Glomerular endothelial cell (primary cell): ENCODE results near the gene CECR2. TPM values are rescaled to one million over a fixed set of nuclear protein-coding genes. Genes with fewer than 3 reads are reported as not detected.

Source experiments
- DNase-seq: peaks from one replicate; pipeline ENCODE4 v3.0.0-alpha.2; 2011; ENCODE audit warnings: low read depth, low spot score; ENCODE audit errors: extremely low read depth
- total RNA-seq: library from RNA; depleted of rRNA; stranded (reverse); fragments of >200 nt; gene quantifications from 2 replicates; pipeline ENCODE4 v1.2.3, GENCODE V29; 2015

The CECR2 gene
- total RNA-seq, 1 donor from 2014 or later, result 1.5 TPM

GRCh38 chr22:17366830-17367229, 2.4 kb upstream of the CECR2 start:
- no peak for DNase-seq

GRCh38 chr22:17368144-17368543, 1.1 kb upstream of the CECR2 start:
- no peak for DNase-seq

GRCh38 chr22:17368554-17369438, 464 bp upstream of the CECR2 start:
- no peak for DNase-seq

- no peak for DNase-seq
These were observed 936 bp downstream of the CECR2 start for GRCh38 chr22:17370026-17370765.

- no peak for DNase-seq
These were observed 1.6 kb downstream of the CECR2 start for GRCh38 chr22:17370766-17371432.

- no peak for DNase-seq
These were observed 2.2 kb downstream of the CECR2 start for GRCh38 chr22:17371448-17371847.

- DNase-seq, result no peak
These were observed 4.6 kb downstream of the CECR2 start for GRCh38 chr22:17373855-17374254.

- no peak for DNase-seq
These were observed 6.8 kb downstream of the CECR2 start for GRCh38 chr22:17375914-17376614.

GRCh38 chr22:17376950-17377349, 7.7 kb downstream of the CECR2 start:
- no peak for DNase-seq

- DNase-seq, result no peak
These were observed 10.7 kb downstream of the CECR2 start for GRCh38 chr22:17379944-17380343.

- DNase-seq, result no peak
These were observed 11.3 kb downstream of the CECR2 start for GRCh38 chr22:17380359-17381087.

- DNase-seq, result no peak
These were observed 12.1 kb downstream of the CECR2 start for GRCh38 chr22:17381192-17381913.

- DNase-seq, result no peak
These were observed 15.5 kb downstream of the CECR2 start for GRCh38 chr22:17384612-17385330.

GRCh38 chr22:17387356-17387755, 18.1 kb downstream of the CECR2 start:
- DNase-seq, result no peak

- DNase-seq, result no peak
These were observed 19.0 kb downstream of the CECR2 start for GRCh38 chr22:17388235-17388634.

GRCh38 chr22:17390087-17390486, 20.8 kb downstream of the CECR2 start:
- no peak for DNase-seq

- no peak for DNase-seq
These were observed 27.3 kb downstream of the CECR2 start for GRCh38 chr22:17396516-17396915.

- no peak for DNase-seq
These were observed 28.7 kb downstream of the CECR2 start for GRCh38 chr22:17397756-17398547.
